Left kidney (tissue), 8 donors: ENCODE data around the gene FBXO17. TPM values are rescaled to one million over a fixed set of nuclear protein-coding genes. Genes with fewer than 3 reads are reported as not detected.
A peak's percentile ranks its signal among the peaks of the same experiment; 100 is the strongest.
"Not testable (repeated sequence)": the region's sequence is repeated elsewhere in the genome, so short reads cannot be mapped to it uniquely, and the experiment has no call there.

Source experiments
- DNase-seq: peaks from one replicate; pipeline ENCODE4 v3.0.0-alpha.2; 2013
- long read RNA-seq, 8 donors: transcript quantifications; one replicate each; lab custom pipeline, GENCODE V29; 2026
- polyA plus RNA-seq: library from polyadenylated mRNA; unstranded; fragments of 120-200 nt; gene quantifications from one replicate; pipeline ENCODE4 v1.2.1, GENCODE V29; 2013; ENCODE audit not compliant: insufficient read length

FBXO17 gene, protein sequence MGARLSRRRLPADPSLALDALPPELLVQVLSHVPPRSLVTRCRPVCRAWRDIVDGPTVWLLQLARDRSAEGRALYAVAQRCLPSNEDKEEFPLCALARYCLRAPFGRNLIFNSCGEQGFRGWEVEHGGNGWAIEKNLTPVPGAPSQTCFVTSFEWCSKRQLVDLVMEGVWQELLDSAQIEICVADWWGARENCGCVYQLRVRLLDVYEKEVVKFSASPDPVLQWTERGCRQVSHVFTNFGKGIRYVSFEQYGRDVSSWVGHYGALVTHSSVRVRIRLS
- polyA plus RNA-seq = 88.0 TPM
- long read RNA-seq, donor 1, transcript FBXO17-201 (6 exons, 2,386 nt) = major isoform, 34 of 58 reads
- long read RNA-seq, donor 1, transcript FBXO17-204 (3 exons, 932 nt) = minor isoform, 7 of 58 reads
- long read RNA-seq, donor 1, partial matches to known transcripts = 14 of 58 reads
- long read RNA-seq, donor 1, other reads (novel, unspliced or antisense) = 0 of 58 reads
- long read RNA-seq, donor 2, transcript FBXO17-201 (6 exons, 2,386 nt) = major isoform, 10 of 30 reads
- long read RNA-seq, donor 2, transcript FBXO17-205 (2 exons, 2,222 nt) = minor isoform, 5 of 30 reads
- long read RNA-seq, donor 2, partial matches to known transcripts = 12 of 30 reads
- long read RNA-seq, donor 2, other reads (novel, unspliced or antisense) = 0 of 30 reads
- long read RNA-seq, donor 3, transcript FBXO17-201 (6 exons, 2,386 nt) = major isoform, 19 of 30 reads
- long read RNA-seq, donor 3, partial matches to known transcripts = 6 of 30 reads
- long read RNA-seq, donor 3, other reads (novel, unspliced or antisense) = 0 of 30 reads
- long read RNA-seq, donor 4, partial matches to known transcripts = 0 of 2 reads
- long read RNA-seq, donor 4, other reads (novel, unspliced or antisense) = 0 of 2 reads
- long read RNA-seq, donor 5, transcript FBXO17-201 (6 exons, 2,386 nt) = major isoform, 45 of 66 reads
- long read RNA-seq, donor 5, partial matches to known transcripts = 13 of 66 reads
- long read RNA-seq, donor 5, other reads (novel, unspliced or antisense) = 0 of 66 reads
- long read RNA-seq, donor 6, transcript FBXO17-201 (6 exons, 2,386 nt) = major isoform, 17 of 29 reads
- long read RNA-seq, donor 6, partial matches to known transcripts = 5 of 29 reads
- long read RNA-seq, donor 6, other reads (novel, unspliced or antisense) = 0 of 29 reads
- long read RNA-seq, donor 7, transcript FBXO17-204 (3 exons, 932 nt) = minor isoform, 9 of 55 reads
- long read RNA-seq, donor 7, transcript FBXO17-201 (6 exons, 2,386 nt) = major isoform, 26 of 55 reads
- long read RNA-seq, donor 7, transcript FBXO17-205 (2 exons, 2,222 nt) = minor isoform, 9 of 55 reads
- long read RNA-seq, donor 7, partial matches to known transcripts = 10 of 55 reads
- long read RNA-seq, donor 7, other reads (novel, unspliced or antisense) = 0 of 55 reads
- long read RNA-seq, donor 8, transcript FBXO17-201 (6 exons, 2,386 nt) = major isoform, 7 of 10 reads
- long read RNA-seq, donor 8, partial matches to known transcripts = 0 of 10 reads
- long read RNA-seq, donor 8, other reads (novel, unspliced or antisense) = 0 of 10 reads

DNA sequence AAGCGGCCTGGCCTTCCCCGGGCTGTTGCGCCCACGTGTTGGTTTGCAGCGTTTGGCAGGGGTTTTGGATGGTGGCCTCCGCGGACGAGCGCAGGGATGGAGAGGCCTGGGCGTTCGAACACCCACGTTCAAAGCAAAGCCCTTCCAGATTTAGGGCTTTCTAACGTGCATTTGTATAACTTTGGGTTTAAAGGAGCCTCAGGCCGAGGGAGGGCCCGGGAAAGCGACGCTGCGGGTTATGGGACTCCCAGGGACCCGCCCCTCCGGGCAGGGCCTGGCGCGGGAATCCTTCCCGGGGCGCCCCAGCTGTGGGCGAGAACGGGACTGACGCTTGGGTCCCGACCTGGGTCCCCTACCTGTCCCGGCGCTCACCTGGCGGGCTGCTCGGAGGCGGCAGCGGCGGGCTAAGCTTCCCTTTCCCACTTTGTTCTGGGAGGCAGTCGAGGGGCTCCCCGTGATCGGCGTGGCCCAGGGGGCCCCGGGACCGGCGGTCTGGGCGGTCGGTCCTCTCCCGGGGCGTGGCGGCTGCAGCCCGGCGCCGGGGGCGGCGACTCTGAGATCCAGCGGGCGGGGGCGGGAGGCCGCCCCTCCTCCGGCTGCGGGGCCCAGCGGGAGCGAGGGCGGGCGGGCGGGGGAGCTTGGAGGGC is at the start of gene FBXO17:
Gene FBXO17 (minus strand): TSS at position 529 of the 647 bp plus-strand sequence. CDS start 25,423 bp downstream, outside the sequence.
- peak; percentile 68 for DNase-seq

DNA sequence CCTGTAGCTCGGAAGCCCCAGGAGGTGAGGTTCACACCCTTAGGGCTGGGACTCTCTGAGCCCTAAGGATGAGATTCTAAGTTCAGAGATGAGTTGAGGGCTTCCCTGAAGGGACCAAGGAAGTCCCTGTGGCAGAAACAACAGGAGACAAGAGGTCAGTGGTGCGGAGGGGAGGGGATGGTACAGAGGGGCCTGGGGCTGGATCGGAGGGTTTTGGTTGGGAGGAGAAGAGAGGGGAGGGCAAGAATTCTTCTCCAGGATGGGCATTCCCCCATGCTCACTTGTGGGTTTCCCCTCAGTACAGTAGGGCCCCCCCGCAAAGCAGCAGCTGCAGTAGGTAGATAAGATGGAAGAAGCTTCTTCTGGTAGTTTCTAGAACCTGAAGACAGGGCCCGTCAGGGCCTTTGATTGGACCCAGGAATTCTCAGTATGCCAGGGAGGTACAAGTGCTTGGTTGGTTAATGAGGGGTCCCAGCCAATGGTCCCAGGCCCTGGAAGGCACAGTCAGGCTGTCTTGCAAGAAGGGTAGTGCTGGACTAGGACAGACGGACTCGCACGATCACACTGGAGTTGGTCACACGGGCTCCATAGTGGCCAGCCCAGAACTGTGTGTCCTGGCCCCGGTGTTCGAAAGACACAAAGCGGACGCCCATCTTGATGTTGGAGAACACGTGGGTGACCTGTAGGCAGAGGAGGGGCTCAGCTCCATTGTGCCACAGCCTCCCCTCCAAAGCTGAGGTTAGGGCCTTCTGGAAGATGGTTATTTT is 49.5 kb upstream of the FBXO17 start:
- no peak for DNase-seq

DNA sequence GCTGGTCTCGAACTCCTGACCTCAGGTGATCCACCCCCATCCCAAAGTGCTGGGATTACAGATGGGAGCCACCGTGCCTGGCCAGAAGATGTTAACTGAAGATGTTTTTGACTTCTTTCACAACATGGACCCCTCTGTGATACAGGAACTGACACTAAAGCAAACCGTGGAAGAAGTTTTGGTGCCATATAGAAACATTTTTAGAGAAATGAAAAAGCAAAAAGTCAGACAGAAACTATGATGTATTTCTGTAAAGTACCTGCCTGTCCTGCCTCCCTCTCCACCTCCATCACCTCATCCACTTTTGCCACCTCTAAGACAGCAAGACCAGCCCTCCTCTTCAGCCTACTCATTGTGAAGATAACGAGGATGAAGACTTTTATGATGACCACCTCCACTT is 45.5 kb upstream of the FBXO17 start:
- no peak for DNase-seq

DNA sequence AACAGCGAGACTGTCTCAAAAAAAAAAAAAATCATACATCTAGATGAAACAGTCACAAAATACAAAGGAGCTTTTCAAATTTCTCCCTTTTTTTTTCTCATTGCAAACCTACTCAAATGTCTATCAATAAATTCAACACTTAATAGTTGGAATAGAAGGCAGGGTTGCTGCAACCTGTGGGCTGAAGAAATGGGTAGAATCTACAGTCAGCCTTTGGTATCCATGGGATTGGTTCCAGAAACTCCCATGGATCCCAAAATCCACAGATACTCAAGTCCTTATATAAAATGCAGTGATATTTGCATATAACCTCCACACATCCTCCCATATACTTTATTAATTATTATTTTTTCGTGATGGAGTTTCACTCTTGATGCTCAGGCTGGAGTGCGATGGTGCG is 42.1 kb upstream of the FBXO17 start:
- no peak for DNase-seq

DNA sequence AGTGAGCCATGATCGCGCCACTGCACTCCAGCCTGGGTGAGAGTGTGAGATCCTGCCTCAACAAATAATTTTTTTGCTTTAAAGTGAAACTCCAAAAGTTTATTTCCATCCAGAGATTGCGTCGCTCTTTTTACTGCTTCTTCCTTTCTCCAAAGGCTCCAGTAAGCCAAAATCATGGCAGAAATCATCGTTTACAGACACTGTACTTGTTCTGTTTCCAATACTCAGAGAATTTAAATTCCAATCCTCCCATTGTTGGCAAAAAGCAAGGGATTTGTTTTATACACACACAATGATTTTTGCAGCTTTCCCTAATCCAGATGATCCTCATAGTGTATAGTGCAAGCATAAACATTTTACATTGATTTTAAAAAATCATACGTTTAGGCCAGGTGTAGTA is 41.5 kb upstream of the FBXO17 start:
- no peak for DNase-seq

DNA sequence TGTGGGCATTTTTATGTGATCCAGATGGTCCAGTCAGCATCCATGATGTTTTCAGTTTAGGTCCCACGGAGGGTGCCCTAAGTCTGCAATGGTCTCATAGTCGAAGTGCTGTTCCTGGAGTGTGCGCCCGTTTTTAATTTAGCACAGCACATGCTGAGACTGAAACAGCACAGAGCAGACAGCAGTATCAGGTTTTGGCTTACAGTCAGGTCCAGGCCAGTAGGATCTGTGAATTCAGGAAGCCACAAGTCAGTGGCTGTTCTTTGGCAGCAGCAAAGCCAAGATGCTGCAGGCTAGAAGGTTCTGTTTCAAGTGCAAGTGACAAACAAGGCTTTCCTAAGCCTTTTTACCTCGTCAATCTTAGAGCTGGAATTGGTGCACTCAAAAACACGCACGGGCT is 38.5 kb upstream of the FBXO17 start:
- no peak for DNase-seq

DNA sequence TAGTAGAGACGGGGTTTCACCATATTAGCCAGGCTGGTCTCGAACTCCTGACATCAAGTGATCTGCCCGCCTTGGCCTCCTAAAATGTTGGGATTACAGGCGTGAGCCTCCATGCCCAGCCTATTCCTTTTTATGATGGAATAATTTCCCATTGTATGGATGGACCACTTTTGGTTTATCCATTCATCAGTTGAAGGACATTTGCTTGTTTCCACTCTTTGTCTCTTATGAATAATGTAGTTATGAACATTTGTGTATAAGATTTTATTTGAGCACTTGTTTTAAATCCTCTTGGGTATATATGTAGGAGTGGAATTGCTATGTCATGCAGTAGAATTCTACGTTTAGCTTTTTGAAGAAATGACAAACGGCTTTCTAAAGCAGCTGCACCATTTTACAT is 33.5 kb upstream of the FBXO17 start:
- DNase-seq = no peak

DNA sequence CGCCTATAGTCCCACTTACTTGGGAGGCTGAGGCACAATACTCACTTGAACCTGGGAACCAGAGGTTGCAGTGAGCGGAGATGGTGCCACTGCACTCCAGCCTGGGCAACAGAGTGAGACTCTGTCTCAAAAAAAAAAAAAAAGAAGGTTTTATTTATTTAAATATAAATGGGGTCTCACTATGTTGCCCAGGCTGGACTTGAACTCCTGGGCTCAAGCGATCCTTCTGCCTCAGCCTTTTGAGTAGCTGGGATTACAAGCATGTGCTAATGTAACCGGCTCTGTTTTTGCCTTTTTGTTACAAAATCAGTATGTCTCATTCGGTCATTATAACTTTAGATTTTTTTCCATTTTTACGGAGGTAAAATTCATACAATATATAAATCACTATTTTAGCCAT is 32.6 kb upstream of the FBXO17 start:
- no peak for DNase-seq

DNA sequence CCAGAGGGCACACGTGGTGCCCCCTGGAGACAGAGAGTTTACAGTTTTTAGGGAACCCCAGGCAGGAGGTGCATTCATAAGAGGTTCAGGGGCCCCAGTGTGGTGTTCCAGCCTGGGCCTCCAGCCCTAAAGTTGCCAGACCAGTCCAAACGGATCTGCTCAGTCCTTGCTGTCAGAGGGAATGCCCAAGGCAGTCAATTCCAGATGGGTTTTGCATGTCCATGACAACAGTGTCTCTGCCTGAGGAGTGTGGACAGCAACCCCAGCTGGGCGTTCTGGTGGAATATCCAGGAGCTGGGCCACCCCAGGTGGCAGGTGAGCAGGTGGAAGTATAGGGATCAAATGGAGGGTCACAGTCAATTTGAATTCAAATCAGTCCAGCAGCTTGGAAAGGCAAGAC is 31.6 kb upstream of the FBXO17 start:
- DNase-seq = no peak

DNA sequence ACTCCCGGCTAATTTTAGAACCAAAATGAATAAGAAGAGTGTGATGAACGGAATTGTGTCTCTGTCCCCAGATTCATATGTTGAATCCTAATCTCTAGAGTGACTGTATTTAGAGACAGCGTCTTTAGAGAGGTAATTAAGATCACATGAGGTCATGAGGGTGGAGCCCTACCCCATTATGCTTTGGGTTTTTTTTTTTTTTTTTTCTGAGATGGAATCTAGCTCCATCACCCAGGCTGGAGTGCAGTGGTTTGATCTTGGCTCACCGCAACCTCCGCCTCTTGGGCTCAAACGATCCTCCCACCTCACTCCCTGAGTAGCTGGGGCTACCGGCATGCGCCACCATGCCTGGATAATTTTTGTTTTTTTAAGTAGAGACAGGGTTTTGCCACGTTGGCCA is 28.9 kb upstream of the FBXO17 start:
- no peak for DNase-seq

DNA sequence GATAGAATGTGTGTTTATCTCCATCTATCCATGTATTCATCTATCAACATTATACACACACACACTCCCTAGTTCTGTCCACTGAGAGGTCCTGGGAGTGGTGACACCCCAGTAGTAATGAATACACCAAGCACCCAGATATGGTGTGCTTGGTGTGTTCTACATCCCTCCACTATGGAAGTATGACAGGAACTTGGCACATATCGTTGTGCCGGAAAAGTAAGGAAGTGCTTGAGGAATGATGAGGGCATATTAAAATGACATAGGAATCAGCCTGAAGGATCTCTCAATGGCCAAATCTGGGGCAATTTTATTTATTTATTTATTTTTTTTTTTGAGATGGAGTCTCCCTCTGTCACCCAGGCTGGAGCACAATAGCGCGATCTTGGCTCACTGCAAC is 28.3 kb upstream of the FBXO17 start:
- DNase-seq = no peak

DNA sequence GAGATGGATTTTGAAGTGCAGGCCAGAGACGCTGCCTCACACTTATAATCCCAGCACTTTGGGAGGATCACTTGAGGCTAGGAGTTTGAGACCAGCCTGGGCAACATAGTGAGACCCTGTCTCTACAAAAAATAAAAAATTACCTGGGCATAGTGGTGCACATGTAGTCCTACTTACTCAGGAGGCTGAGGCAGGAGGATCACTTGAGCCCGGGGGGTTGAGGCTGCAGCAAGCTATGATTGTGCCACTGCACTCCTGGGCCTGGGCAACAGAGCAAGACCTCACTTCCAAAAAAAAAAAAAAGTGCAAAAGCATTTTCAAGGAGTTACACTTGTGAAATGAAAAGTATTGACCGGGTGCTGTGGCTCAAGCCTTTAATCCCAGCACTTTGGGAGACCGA is 27.6 kb upstream of the FBXO17 start:
- DNase-seq = no peak

DNA sequence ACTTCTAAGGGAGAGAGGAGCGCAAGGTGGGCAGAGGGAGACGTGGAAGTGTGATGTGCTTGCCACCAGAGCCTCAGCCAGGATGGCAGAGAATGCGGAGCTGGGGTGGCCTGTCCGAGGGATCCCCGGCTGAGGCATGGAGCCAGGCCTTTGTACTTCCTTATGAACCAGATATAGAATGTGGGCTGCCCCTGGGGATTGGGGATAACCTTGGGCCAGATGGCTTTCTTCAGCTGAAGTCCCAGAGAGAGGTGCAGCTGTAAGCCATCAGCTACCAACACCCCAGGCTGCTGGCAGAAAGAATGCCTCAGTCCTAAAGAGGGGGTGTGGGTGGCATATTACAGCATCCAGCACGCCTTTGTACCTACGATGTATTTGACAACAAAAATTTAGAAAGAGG is 25.5 kb upstream of the FBXO17 start:
- no peak for DNase-seq

DNA sequence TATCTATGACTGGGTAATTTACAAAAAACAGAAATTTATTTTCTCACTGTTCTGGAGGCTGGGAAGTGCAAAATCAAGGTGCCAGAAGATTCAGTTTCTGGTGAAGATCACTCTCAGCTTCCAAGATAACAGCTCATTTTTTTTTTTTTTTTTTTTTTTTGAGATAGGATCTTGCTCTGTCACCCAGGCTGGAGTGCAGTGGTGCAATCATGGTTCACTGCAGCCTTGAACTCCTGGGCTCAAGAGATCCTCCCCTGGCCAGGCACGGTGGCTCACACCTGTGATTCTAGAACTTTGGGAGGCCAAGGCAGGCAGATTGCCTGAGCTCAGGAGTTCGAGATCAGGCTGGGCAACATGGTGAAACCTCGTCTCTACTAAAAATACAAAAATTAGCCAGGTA is 22.0 kb upstream of the FBXO17 start:
- DNase-seq = not testable (repeated sequence)

DNA sequence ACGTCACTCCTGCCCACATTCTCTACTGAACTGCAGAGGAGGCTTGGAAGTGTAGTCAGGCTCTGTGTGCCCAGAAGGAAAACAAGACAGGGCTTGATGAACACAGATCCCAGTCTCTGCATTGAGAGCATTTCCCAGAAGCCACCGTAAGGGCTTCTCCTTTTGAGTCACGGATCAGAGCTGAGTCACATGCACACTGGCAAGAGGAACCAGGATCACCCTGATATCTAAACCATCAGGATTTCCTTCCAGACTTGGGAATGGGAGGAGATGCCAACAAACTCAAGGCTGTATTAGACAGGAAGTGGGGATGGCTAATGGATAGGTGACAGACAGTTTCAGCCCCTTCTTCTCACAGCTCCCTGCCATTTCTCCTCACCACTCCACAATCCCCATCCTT is 17.7 kb upstream of the FBXO17 start:
- no peak for DNase-seq

DNA sequence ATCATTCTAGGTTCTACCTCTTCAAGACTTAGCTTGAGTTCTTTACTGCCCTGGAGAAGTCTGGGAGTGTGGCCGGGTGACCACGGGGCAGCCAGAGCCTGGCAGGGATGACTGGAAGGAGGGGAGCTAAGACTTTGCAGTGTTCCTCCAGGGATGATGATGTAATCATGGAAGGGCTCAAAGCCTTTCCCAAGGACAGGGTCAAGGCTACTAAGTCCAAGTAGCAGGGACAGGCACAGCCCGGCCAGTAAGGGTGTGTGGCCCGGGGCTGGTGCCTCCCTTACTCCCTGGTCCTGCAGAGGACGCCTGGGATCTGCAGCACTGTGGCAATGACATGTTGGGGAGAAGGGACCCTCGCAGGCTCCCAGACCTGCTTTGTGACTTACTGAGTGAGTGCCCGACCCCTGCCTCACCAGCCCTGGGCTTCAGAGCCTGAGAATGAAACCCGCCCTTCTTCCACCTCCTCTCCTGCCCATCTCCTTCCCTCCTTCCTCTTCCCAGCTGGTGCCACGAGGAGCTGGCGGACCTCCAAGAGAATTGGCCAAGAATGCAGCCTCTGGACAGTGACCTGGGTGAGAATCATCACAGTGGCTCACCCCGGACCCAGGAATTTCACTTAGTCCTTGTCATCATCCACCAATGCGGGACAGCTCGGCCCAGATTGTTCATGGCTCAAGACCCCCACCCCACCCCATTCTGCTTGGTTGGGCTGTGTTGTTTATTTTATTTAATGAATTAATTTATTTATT is 15.6 kb upstream of the FBXO17 start:
- no peak for DNase-seq

DNA sequence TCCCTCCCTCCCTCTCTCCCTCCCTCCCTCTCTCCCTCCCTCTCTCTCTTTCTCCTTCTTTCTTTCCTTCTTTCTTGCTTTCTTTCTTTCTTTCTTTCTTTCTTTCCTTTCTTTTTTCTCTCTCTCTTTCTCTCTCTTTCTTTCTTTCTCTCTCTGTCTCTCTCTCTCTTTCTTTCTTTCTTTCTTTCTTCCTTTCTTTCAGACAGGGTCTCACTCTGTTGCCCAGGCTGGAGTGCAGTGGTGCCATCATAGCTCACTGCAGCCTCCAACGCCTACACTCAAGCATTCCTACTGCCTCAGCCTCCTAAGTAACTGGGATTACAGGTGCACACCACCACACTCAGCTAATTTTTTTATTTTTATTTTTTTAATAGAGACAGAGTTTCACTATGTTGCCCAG is 14.1 kb upstream of the FBXO17 start:
- DNase-seq = not testable (repeated sequence)

DNA sequence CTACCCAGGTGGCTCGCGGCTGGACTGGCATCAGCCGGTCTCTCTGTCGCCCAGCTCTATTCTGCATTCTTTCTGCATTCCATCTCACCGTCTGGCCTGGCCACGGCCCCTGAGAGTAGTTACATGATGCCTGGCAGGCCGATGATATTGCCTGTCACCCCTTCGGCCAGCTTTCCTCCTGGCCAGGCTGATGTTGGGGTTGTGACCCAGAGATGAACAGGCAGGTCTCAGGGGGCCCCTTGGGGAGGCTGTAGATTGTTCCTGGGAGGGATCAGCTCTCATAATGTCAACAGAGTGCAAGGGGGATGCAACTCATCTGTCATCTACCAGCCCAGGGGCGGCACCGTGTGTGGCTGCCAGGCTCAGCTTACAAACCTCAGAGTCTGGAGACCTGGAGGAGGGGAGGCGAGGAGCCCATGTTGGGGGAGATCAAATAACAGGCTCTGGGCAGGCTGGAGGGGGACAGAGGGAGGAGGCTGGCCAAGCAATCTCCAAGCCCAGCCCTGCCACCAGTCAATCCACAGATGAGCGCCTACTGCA is 13.6 kb upstream of the FBXO17 start:
- DNase-seq = peak; percentile 84

DNA sequence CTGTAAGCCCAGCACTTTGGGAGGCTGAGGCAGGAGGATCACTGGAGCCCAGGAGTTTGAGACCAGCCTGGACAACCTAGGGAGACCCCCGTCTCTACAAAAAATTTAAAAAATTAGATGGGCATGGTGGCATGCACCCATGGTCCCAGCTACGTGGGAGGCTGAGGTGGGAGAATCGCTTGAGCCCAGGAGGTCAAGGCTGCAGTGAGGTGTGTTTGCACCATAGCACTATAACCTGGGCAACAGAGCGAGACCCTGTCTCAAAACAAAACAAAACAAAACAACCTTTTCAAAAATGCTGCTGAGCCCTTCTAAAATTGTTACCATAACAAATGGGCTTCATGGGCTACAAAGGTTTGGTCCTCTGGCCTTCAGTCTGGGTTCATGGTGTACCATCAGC is 13.1 kb upstream of the FBXO17 start:
- DNase-seq = not testable (repeated sequence)
